GM18868 (cell line): Measurements from ENCODE around the gene INTS7.
A peak's percentile ranks its signal among the peaks of the same experiment; 100 is the strongest.
"Not testable (repeated sequence)": the region's sequence is repeated elsewhere in the genome, so short reads cannot be mapped to it uniquely, and the experiment has no call there.

ENCODE experiments used
- ATAC-seq: cut with Tn5 transposase; IDR thresholded peaks from one replicate; pipeline ENCODE4 v1.9.1; 2021; ENCODE audit warnings: mild to moderate bottlenecking, moderate library complexity; ENCODE audit not compliant: unreplicated experiment

Gene INTS7

DNA sequence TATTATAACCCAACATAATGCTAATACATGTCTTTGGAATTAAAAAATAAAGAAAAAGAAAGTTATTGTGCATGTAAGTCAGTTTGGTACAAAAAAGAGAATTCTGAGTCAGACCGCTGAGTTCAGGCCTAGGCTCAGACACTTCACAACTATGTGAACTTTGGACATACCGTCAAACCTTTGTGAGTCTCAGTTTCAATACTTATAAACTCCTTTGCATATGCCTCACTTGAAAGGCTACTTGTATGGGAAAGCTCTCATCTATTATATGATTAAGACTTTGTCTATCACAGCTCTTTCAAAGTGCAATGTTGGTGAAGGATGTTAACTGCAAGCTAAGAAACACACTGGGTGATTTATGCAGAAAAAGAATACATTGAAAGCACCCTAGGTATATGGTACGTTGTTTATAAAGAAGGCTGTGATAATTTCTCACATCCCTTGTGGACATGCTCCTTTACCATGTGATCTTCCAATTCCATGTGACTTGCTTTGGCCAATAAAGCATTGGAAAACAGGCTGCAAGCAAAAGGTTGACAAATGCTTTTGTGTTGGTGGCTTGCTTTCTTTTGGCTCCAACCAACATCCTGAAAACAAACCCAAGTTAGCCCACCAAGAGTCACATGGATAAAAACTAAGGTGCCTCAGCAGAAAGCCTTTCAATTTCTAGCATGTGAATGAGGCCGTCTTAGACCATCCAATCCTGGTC is 49.6 kb downstream of the INTS7 start:
- ATAC-seq = peak; percentile 94

DNA sequence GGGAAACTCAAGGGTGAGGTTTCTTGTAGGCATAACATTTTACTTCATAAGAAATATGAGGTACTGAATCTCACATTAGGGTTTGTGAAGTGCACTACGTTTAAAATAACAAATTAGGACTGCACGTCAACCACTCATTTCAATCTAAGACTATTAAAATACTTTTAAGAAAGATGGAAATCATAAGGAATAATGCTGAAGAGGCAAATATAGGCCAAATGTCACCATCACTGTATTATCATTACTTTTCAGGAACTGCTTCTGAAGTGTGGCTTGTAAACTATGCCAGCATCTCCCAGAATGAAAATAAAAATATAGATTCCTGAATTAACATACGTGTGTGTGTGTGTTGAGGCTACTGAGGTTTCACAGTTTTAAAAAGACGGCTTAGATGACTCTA is 56.8 kb downstream of the INTS7 start:
- no peak for ATAC-seq

DNA sequence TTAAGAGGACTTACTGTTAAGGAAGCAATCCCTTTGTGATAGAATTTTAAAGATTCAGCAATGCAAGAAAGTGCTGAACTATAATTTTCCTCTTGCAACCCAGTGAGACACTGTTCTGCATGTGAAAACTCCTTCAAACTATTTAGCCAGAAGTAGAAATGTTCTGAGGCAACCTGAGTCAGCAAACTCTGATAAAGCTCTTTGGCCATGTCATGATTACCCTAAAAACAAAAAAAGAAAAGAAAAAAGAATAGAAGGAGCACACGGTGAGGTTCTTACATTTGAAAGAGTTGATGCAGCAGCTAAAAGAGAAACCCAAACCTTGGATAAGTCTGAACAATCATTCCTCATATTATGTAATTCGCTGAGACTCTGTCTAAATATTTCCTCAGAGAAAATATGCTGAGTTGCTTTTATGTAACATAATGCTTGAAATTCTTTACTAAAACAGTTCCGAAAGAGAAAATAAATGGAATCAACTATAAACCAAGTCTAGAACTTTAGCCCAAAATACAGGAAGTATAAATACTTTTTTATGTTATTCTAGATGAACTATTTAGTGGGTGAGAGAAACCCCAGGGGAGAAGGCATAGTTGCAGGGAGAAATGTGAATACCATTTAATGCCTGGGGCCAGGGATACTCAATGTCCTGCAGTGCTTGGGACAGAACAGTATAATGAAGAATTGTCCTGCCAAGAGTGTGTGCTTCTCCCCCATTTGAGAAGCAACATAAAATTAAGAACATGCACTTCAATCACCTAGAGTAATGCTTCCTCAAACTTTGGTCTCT is 60.0 kb downstream of the INTS7 start:
- no peak for ATAC-seq

GRCh38 chr1:211973541-211973940 is 61.8 kb downstream of the INTS7 start:
- ATAC-seq = no peak

- no peak for ATAC-seq
Observed at GRCh38 chr1:211968200-211968834, 67.0 kb downstream of the INTS7 start.

- no peak for ATAC-seq
Observed at GRCh38 chr1:211967704-211968103, 67.7 kb downstream of the INTS7 start.

- no peak for ATAC-seq
Observed at GRCh38 chr1:211965108-211965805, 70.1 kb downstream of the INTS7 start.

DNA sequence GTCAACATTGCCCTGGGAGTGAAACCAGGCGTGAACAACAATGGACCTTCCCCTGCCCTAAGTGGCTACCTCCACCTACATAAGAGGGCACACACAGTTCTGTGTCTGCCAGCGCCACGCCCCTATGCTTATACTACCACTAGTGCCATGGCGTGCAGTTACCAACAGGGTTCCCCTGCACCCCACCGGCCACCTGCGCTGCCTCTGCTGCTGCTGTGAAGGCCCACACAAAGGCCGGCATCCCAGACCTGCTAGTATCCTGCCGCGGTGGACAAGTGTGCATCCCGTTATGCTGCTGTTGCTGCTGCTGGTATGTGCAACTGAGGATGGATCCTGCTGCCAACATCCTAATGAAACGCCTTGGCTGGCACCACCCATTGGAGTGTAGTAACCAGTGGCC is 75.7 kb downstream of the INTS7 start:
- ATAC-seq = no peak

GRCh38 chr1:211959221-211959620 is 76.1 kb downstream of the INTS7 start:
- no peak for ATAC-seq

- not testable (repeated sequence) for ATAC-seq
Observed at GRCh38 chr1:211954028-211954427, 81.3 kb downstream of the INTS7 start.

- ATAC-seq = not testable (repeated sequence)
Observed at GRCh38 chr1:211953543-211953942, 81.8 kb downstream of the INTS7 start.

- no peak for ATAC-seq
Observed at GRCh38 chr1:211952299-211952698, 83.1 kb downstream of the INTS7 start.

GRCh38 chr1:211951856-211952255 is 83.5 kb downstream of the INTS7 start:
- peak; percentile 99 for ATAC-seq

GRCh38 chr1:211948377-211948776 is 87.0 kb downstream of the INTS7 start:
- ATAC-seq = no peak

GRCh38 chr1:211947396-211948295 is 87.7 kb downstream of the INTS7 start:
- no peak for ATAC-seq

- no peak for ATAC-seq
Observed at GRCh38 chr1:211944733-211945500, 90.4 kb downstream of the INTS7 start.

- ATAC-seq = no peak
Observed at GRCh38 chr1:211942583-211942982, 92.8 kb downstream of the INTS7 start.

DNA sequence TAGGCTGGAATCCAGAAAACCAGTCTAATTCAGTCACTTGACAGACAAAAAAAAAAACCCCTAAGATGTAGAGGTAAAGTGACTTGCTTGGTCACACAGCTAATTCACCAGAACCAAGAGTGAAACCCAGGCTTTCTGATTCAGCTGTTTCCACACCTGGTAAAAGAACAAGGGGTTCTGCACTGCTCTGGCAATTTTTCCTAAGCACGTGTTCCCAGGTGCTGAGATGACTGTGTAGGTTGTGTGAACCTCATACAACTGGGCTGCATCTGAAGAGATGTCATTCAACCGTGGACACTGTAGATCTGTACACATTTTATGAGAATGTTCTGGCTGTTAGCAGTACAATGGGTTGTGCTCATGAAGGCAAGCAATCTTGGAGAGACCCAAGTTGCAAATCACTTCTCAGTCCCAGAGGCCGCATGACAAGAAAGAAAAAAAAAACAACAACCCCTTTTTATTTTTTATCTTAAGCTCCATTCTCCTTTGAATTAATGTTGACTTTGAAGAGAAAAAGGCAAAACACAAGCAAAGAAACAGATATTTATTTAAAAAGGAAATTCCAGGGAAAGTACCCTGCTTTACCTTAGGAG is 95.4 kb downstream of the INTS7 start:
- ATAC-seq = peak; percentile 80

- ATAC-seq = peak; percentile 28
Observed at GRCh38 chr1:211938561-211938997, 96.8 kb downstream of the INTS7 start.
